ENCODE data around the gene CLDN22.

DNA sequence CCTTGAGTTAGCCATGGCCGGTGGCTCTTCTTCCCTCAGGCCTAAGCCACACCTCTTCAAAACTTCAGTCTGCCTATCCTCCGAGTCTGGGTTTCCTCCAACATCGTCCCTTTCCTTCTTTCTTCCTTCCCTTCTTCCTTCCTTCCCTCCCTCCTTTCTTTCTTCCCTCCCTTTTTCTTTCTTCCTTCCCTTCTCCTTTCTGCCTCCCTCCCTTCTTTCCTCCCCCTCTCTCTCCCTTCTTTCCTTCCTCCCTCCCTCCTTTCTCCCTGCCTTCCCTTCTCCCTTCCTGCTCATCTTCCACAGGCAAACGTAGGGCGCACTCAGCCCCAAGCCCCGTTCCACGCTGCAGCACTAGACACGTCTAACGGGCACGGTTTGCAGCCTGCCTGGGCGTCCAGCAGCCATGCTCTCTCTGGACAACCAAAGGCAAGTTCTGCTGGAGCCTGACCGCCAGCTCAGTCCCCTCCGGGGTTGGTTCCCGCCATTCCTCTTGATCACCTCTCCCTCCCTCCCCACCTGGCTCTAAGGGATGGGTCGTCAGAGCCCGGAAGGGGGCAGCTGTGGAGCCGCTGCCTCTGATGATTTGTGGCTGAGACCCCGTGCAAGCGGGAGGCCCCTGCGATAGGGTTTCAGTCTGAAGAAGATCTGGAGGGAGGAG, 36.2 kb upstream of the CLDN22 start:
- no peak for TF ChIP-seq CTCF (IDR thresholded peaks at IDR 0.05 in 8 of 11, conservative IDR thresholded peaks at IDR 0.05 in 3 of 11)
- TF ChIP-seq POLR2A (IDR thresholded peaks at IDR 0.05), result no peak

Measured in spleen (tissue), 7 donors.